ENCODE measurements around the gene HNRNPM.
A peak's percentile ranks its signal among the peaks of the same experiment; 100 is the strongest.
"Not testable (repeated sequence)": the region's sequence is repeated elsewhere in the genome, so short reads cannot be mapped to it uniquely, and the experiment has no call there.

HNRNPM gene

DNA sequence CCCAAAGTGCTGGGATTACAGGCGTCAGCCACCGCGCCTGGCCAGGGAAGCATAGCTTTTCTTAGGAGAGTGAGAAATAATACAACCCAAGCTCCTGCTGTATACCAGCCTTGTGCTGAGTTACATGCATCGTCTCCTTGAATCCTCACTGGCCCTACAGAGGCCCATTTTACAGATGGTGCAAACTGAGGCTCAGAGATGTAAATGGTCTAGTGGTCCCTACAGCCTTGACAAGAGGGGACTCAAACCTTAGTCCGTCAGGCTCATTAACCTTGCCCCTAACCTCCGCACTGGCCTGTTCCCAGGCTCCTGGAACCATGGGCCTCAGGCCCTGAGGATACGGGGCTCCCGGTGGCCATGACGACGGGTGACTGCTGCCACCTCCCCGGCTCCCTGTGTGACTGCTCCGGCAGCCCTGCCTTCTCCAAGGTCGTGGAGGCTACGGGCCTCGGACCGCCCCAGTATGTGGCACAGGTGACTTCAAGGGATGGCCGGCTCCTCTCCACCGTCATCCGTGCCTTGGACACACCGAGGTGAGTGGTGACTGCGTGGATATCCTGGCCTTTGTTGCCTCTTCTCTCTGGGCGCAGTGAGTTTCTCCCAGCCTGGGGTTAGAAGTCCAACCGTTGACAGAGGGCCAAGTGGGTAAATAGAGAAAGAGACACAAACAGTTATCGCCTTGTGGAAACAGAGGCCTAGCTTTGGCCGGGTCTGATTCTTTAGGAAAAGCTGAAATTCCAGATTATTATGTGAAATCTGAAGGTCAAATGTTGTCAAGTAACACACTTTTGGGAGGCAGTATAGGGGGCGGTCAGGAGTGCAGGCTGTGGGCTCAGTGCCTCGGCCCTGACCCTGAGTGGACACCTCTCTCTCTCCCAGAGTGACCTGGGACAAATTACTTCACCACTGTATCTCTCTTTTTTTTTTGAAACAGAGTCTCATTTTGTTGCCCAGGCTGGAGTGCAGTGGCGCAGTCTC is 23.0 kb upstream of the HNRNPM start:
- no peaks in the 10 kb centered on the region for H3K9me3 Mint-ChIP-seq
- peaks cover 5% of the 10 kb centered on the region for H3K4me1 Mint-ChIP-seq
- peaks cover 4% of the 10 kb centered on the region for H3K36me3 Mint-ChIP-seq (ENCODE audit: low read depth)
- TF ChIP-seq, protein P1, sequence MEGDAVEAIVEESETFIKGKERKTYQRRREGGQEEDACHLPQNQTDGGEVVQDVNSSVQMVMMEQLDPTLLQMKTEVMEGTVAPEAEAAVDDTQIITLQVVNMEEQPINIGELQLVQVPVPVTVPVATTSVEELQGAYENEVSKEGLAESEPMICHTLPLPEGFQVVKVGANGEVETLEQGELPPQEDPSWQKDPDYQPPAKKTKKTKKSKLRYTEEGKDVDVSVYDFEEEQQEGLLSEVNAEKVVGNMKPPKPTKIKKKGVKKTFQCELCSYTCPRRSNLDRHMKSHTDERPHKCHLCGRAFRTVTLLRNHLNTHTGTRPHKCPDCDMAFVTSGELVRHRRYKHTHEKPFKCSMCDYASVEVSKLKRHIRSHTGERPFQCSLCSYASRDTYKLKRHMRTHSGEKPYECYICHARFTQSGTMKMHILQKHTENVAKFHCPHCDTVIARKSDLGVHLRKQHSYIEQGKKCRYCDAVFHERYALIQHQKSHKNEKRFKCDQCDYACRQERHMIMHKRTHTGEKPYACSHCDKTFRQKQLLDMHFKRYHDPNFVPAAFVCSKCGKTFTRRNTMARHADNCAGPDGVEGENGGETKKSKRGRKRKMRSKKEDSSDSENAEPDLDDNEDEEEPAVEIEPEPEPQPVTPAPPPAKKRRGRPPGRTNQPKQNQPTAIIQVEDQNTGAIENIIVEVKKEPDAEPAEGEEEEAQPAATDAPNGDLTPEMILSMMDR (IDR thresholded peaks at IDR 0.05; ENCODE audit: unreplicated experiment in 3 of 3) = no peak
- no peak overlapping the region for H3K4me3 Mint-ChIP-seq
- H3K27me3 Mint-ChIP-seq (ENCODE audit: low read depth) = no peaks in the 10 kb centered on the region
- H3K27ac Mint-ChIP-seq = no peak overlapping the region

DNA sequence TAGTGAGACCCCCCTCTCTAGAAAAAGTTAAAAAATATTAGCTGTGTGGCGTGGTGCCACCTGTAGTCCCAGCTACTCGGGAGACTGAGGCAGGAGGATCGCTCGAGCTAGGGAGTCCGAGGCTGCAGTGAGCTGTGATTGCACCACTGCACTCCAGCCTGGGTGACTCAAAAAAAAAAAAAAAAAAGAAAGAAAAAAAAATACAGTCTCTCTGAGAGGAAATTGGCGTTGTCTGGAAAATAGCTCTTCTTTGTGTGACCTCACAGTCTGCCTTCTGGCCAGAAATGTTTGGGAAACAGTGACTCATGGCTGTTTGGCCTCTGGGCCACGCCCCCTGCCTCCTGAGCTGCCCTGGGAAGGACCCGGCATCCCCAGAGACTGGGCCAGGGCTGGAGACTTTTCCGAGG is 21.0 kb upstream of the HNRNPM start:
- Mint-ChIP-seq H3K9me3 (no peaks in the 10 kb centered on the region), H3K27me3 (ENCODE audit: low read depth) (no peaks in the 10 kb centered on the region), H3K4me3 (no peak overlapping the region), H3K4me1 (no peaks in the 10 kb centered on the region), H3K36me3 (ENCODE audit: low read depth) (peaks cover 8% of the 10 kb centered on the region), H3K27ac (peak overlapping the region in 1 of 3 experiments; percentile 55)
- TF ChIP-seq, protein P1 (IDR thresholded peaks at IDR 0.05; ENCODE audit: unreplicated experiment in 3 of 3) = no peak

DNA sequence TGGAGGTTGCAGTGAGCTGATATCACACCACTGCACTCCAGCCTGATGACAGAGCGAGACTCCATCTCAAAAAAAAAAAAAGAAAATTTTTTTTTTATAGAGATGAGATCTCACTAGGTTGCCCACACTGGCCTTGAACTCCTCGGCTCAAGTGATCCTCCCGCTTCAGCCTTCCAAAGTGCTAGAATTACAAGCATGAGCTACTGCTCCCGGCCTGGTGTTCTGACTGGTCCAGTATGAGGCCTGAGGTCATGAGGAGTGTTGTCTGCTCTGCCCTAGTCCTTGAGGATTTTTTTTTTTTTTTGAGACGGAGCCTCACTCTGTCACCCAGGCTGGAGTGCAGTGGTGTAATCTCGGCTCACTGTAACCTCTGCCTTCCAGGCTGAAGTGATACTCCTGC is 19.4 kb upstream of the HNRNPM start:
- H3K36me3 Mint-ChIP-seq (ENCODE audit: low read depth); H3K27ac Mint-ChIP-seq; H3K27me3 Mint-ChIP-seq (ENCODE audit: low read depth); H3K4me3 Mint-ChIP-seq; H3K9me3 Mint-ChIP-seq; H3K4me1 Mint-ChIP-seq: not testable (repeated sequence)

DNA sequence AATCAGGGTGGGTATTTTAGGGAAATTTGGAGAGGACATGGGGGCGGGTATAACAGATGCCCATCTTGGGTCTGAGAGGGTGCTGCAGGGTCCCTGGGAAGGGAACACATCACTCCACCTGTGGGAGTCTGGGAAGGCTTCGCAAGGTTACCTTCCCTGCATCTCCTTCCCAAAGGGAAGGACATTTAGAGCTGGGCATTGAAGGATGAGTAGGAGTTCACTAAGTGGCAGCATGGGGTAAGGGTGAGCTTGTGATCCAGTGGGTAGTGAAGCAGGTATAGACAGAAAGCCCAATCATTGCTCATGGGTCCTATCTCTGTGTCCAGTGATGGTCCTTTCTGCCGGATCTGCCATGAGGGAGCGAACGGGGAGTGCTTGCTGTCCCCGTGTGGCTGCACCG is 18.5 kb upstream of the HNRNPM start:
- H3K27ac Mint-ChIP-seq = no peak overlapping the region

DNA sequence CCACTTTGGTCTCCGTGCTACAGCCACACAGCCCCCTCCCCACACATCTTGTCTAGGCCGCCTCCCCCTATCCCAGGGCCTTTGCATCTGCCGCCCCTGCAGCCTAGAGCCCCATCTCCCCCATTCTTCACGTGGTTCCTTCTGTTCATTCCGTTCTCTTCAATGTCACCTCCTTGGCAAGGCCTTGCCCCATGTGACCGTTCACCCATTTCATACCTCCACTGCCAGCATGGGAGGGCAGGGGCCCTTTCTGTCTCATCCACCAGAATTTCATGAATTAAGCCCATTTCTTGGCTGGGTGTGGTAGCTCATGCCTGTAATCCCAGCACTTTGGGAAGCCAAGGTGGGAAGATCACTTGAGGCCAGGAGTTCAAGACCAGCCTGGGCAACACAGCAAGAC is 15.7 kb upstream of the HNRNPM start:
- Mint-ChIP-seq H3K36me3 (ENCODE audit: low read depth) (peaks cover 8% of the 10 kb centered on the region), H3K27me3 (ENCODE audit: low read depth) (no peaks in the 10 kb centered on the region), H3K9me3 (no peaks in the 10 kb centered on the region), H3K27ac (no peak overlapping the region), H3K4me3 (no peak overlapping the region), H3K4me1 (no peaks in the 10 kb centered on the region)
- TF ChIP-seq, protein P1 (IDR thresholded peaks at IDR 0.05; ENCODE audit: unreplicated experiment in 3 of 3) = no peak

More for the DNA sequence above, 18.5 kb upstream of the HNRNPM start:
- no peaks in the 10 kb centered on the region for H3K4me1 Mint-ChIP-seq
- TF ChIP-seq, protein P1 (IDR thresholded peaks at IDR 0.05; ENCODE audit: unreplicated experiment in 3 of 3) = no peak
- H3K4me3 Mint-ChIP-seq = no peak overlapping the region
- H3K36me3 Mint-ChIP-seq (ENCODE audit: low read depth) = peaks cover 8% of the 10 kb centered on the region
- no peaks in the 10 kb centered on the region for H3K27me3 Mint-ChIP-seq (ENCODE audit: low read depth)
- H3K9me3 Mint-ChIP-seq = no peaks in the 10 kb centered on the region

DNA sequence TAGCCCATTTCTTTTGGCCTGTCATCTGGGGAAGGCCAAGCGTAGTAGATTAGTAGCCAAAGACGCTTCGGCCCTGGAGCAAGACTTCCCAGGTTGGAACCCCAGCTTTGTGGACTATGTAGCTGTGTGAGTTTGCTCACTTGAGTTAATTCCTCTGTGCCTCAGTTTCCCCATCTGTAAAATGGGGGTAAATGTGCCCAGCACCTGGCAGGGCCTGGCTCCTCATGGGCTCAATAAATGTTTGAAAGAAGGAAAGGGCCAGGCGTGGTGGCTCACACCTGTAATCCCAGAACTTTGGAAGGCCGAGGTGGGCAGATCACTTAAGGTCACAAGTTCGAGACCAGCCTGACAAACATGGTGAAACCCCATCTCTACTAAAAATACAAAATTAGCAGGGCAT is 14.9 kb upstream of the HNRNPM start:
- no peaks in the 10 kb centered on the region for H3K4me1 Mint-ChIP-seq
- no peaks in the 10 kb centered on the region for H3K27me3 Mint-ChIP-seq (ENCODE audit: low read depth)
- no peak overlapping the region for H3K27ac Mint-ChIP-seq
- no peaks in the 10 kb centered on the region for H3K9me3 Mint-ChIP-seq
- no peak overlapping the region for H3K4me3 Mint-ChIP-seq
- H3K36me3 Mint-ChIP-seq (ENCODE audit: low read depth) = peaks cover 8% of the 10 kb centered on the region
- TF ChIP-seq, protein P1 (IDR thresholded peaks at IDR 0.05; ENCODE audit: unreplicated experiment in 3 of 3) = no peak

Data from nephron (organoid).